ENCODE data around the gene MACROH2A1. TPM values are rescaled to one million over a fixed set of nuclear protein-coding genes. Genes with fewer than 3 reads are reported as not detected.
A peak's percentile ranks its signal among the peaks of the same experiment; 100 is the strongest.

Gene MACROH2A1
- polyA plus RNA-seq, 4 donors = 154 to 353 (median 210) TPM

- H3K4me3 ChIP-seq (ENCODE audit: low read depth in 1 of 3, low read length in 3 of 3) = no peak overlapping the region
- peaks cover 0 to 33% (median 0%) of the 10 kb centered on the region in 3 donors for H3K4me1 ChIP-seq (ENCODE audit: control insufficient read depth in 3 of 3, insufficient read depth in 2 of 3, low read depth in 1 of 3, low read length in 2 of 3)
- H3K9me3 ChIP-seq (ENCODE audit: control insufficient read depth in 2 of 2, insufficient read depth in 1 of 2, low read depth in 1 of 2, low read length in 1 of 2) = no peaks in the 10 kb centered on the region
- WGBS, 3 donors = 80 to 91% (median 88%) methylated on average over 23 of the region's 23 CpGs
- H3K27ac ChIP-seq (ENCODE audit: low read depth in 1 of 3, low read length in 2 of 3) = no peak overlapping the region
- no peaks in the 10 kb centered on the region for H3K36me3 ChIP-seq (ENCODE audit: control insufficient read depth in 3 of 3, insufficient read depth in 2 of 3, low read depth in 1 of 3, low read length in 3 of 3)
- DNase-seq (no peak), FAIRE-seq (no peak)
- peaks cover 0 to 2% (median 0%) of the 10 kb centered on the region in 3 donors for H3K27me3 ChIP-seq (ENCODE audit: control insufficient read depth in 3 of 3, insufficient read depth in 3 of 3, low read length in 3 of 3)
Observed at GRCh38 chr5:135307143-135307903, 91.7 kb downstream of the MACROH2A1 start.

GRCh38 chr5:135306557-135306956 lies 92.5 kb downstream of the MACROH2A1 start:
- Histone ChIP-seq H3K36me3 (ENCODE audit: control insufficient read depth in 3 of 3, insufficient read depth in 2 of 3, low read depth in 1 of 3, low read length in 3 of 3) (no peaks in the 10 kb centered on the region), H3K27ac (ENCODE audit: low read depth in 1 of 3, low read length in 2 of 3) (no peak overlapping the region), H3K9me3 (ENCODE audit: control insufficient read depth in 2 of 2, insufficient read depth in 1 of 2, low read depth in 1 of 2, low read length in 1 of 2) (no peaks in the 10 kb centered on the region), H3K4me1 (ENCODE audit: control insufficient read depth in 3 of 3, insufficient read depth in 2 of 3, low read depth in 1 of 3, low read length in 2 of 3) (peaks cover 0 to 33% (median 0%) of the 10 kb centered on the region in 3 donors), H3K27me3 (ENCODE audit: control insufficient read depth in 3 of 3, insufficient read depth in 3 of 3, low read length in 3 of 3) (peaks cover 0 to 2% (median 0%) of the 10 kb centered on the region in 3 donors), H3K4me3 (ENCODE audit: low read depth in 1 of 3, low read length in 3 of 3) (no peak overlapping the region)
- 68 to 95% (median 89%) methylated on average over 5 to 9 of the region's 9 CpGs for WGBS, 3 donors
- DNase-seq (no peak), FAIRE-seq (no peak)

GRCh38 chr5:135304352-135305221 lies 94.4 kb downstream of the MACROH2A1 start:
- H3K9me3 ChIP-seq (ENCODE audit: control insufficient read depth in 2 of 2, insufficient read depth in 1 of 2, low read depth in 1 of 2, low read length in 1 of 2) = no peaks in the 10 kb centered on the region
- H3K27me3 ChIP-seq (ENCODE audit: control insufficient read depth in 3 of 3, insufficient read depth in 3 of 3, low read length in 3 of 3) = peaks cover 0 to 2% (median 0%) of the 10 kb centered on the region in 3 donors
- 28 to 65% (median 41%) methylated on average over 12 of the region's 12 CpGs for WGBS, 3 donors
- FAIRE-seq (no peak), DNase-seq (peak in 1 of 2 donors; percentile 47)
- peaks cover 0 to 31% (median 0%) of the 10 kb centered on the region in 3 donors for H3K4me1 ChIP-seq (ENCODE audit: control insufficient read depth in 3 of 3, insufficient read depth in 2 of 3, low read depth in 1 of 3, low read length in 2 of 3)
- H3K4me3 ChIP-seq (ENCODE audit: low read depth in 1 of 3, low read length in 3 of 3) = no peak overlapping the region
- no peak overlapping the region for H3K27ac ChIP-seq (ENCODE audit: low read depth in 1 of 3, low read length in 2 of 3)
- no peaks in the 10 kb centered on the region for H3K36me3 ChIP-seq (ENCODE audit: control insufficient read depth in 3 of 3, insufficient read depth in 2 of 3, low read depth in 1 of 3, low read length in 3 of 3)

- Histone ChIP-seq H3K27me3 (ENCODE audit: control insufficient read depth in 3 of 3, insufficient read depth in 3 of 3, low read length in 3 of 3) (peaks cover 0 to 2% (median 0%) of the 10 kb centered on the region in 3 donors), H3K9me3 (ENCODE audit: control insufficient read depth in 2 of 2, insufficient read depth in 1 of 2, low read depth in 1 of 2, low read length in 1 of 2) (no peaks in the 10 kb centered on the region), H3K4me3 (ENCODE audit: low read depth in 1 of 3, low read length in 3 of 3) (no peak overlapping the region), H3K4me1 (ENCODE audit: control insufficient read depth in 3 of 3, insufficient read depth in 2 of 3, low read depth in 1 of 3, low read length in 2 of 3) (peaks cover 0 to 22% (median 0%) of the 10 kb centered on the region in 3 donors), H3K27ac (ENCODE audit: low read depth in 1 of 3, low read length in 2 of 3) (no peak overlapping the region), H3K36me3 (ENCODE audit: control insufficient read depth in 3 of 3, insufficient read depth in 2 of 3, low read depth in 1 of 3, low read length in 3 of 3) (no peaks in the 10 kb centered on the region)
- no peak for FAIRE-seq
- no peak for DNase-seq
- WGBS, 3 donors = 79 to 87% (median 86%) methylated on average over 6 of the region's 6 CpGs
Observed at GRCh38 chr5:135303582-135304173, 95.4 kb downstream of the MACROH2A1 start.

GRCh38 chr5:135296900-135297816 lies 101.9 kb downstream of the MACROH2A1 start:
- Histone ChIP-seq H3K27ac (ENCODE audit: low read depth in 1 of 3, low read length in 2 of 3) (no peak overlapping the region), H3K27me3 (ENCODE audit: control insufficient read depth in 3 of 3, insufficient read depth in 3 of 3, low read length in 3 of 3) (no peaks in the 10 kb centered on the region), H3K36me3 (ENCODE audit: control insufficient read depth in 3 of 3, insufficient read depth in 2 of 3, low read depth in 1 of 3, low read length in 3 of 3) (no peaks in the 10 kb centered on the region), H3K4me1 (ENCODE audit: control insufficient read depth in 3 of 3, insufficient read depth in 2 of 3, low read depth in 1 of 3, low read length in 2 of 3) (no peaks in the 10 kb centered on the region), H3K4me3 (ENCODE audit: low read depth in 1 of 3, low read length in 3 of 3) (no peak overlapping the region), H3K9me3 (ENCODE audit: control insufficient read depth in 2 of 2, insufficient read depth in 1 of 2, low read depth in 1 of 2, low read length in 1 of 2) (no peaks in the 10 kb centered on the region)
- 96 to 98% (median 97%) methylated on average over 5 of the region's 5 CpGs for WGBS, 3 donors
- DNase-seq (no peak), FAIRE-seq (no peak)

GRCh38 chr5:135295852-135296251 lies 103.2 kb downstream of the MACROH2A1 start:
- H3K9me3 ChIP-seq (ENCODE audit: control insufficient read depth in 2 of 2, insufficient read depth in 1 of 2, low read depth in 1 of 2, low read length in 1 of 2) = no peaks in the 10 kb centered on the region
- no peak overlapping the region for H3K27ac ChIP-seq (ENCODE audit: low read depth in 1 of 3, low read length in 2 of 3)
- no peaks in the 10 kb centered on the region for H3K4me1 ChIP-seq (ENCODE audit: control insufficient read depth in 3 of 3, insufficient read depth in 2 of 3, low read depth in 1 of 3, low read length in 2 of 3)
- no peaks in the 10 kb centered on the region for H3K27me3 ChIP-seq (ENCODE audit: control insufficient read depth in 3 of 3, insufficient read depth in 3 of 3, low read length in 3 of 3)
- no peak for DNase-seq
- no peak for FAIRE-seq
- no peak overlapping the region for H3K4me3 ChIP-seq (ENCODE audit: low read depth in 1 of 3, low read length in 3 of 3)
- no peaks in the 10 kb centered on the region for H3K36me3 ChIP-seq (ENCODE audit: control insufficient read depth in 3 of 3, insufficient read depth in 2 of 3, low read depth in 1 of 3, low read length in 3 of 3)
- 91 to 93% (median 93%) methylated on average over 2 of the region's 2 CpGs for WGBS, 3 donors

- Histone ChIP-seq H3K4me3 (ENCODE audit: low read depth in 1 of 3, low read length in 3 of 3) (no peak overlapping the region), H3K27me3 (ENCODE audit: control insufficient read depth in 3 of 3, insufficient read depth in 3 of 3, low read length in 3 of 3) (peaks cover 0 to 3% (median 0%) of the 10 kb centered on the region in 3 donors), H3K9me3 (ENCODE audit: control insufficient read depth in 2 of 2, insufficient read depth in 1 of 2, low read depth in 1 of 2, low read length in 1 of 2) (no peaks in the 10 kb centered on the region), H3K4me1 (ENCODE audit: control insufficient read depth in 3 of 3, insufficient read depth in 2 of 3, low read depth in 1 of 3, low read length in 2 of 3) (no peaks in the 10 kb centered on the region), H3K36me3 (ENCODE audit: control insufficient read depth in 3 of 3, insufficient read depth in 2 of 3, low read depth in 1 of 3, low read length in 3 of 3) (no peaks in the 10 kb centered on the region), H3K27ac (ENCODE audit: low read depth in 1 of 3, low read length in 2 of 3) (no peak overlapping the region)
- FAIRE-seq (no peak), DNase-seq (no peak)
- 91 to 94% (median 91%) methylated on average over 4 of the region's 4 CpGs for WGBS, 3 donors
Observed at GRCh38 chr5:135294793-135295192, 104.2 kb downstream of the MACROH2A1 start.

Measured in small intestine (tissue), 7 donors.